A549 (cell line): ENCODE measurements around the gene ADRB1.

Experiments
- BHLHE40 ChIP-seq: IDR thresholded peaks from 2 replicates; pipeline ENCODE4 v1.6.1; 2012; ENCODE audit warnings: low read depth, low read length, inconsistent platforms
- CBX2 ChIP-seq: fragments of 200-600 bp; sonication (generic); IDR thresholded peaks from 2 replicates; pipeline ENCODE4 v1.6.1; 2016; ENCODE audit warnings: low read depth, mild to moderate bottlenecking, borderline replicate concordance
- CHD2 ChIP-seq: fragments of 150-350 bp; IDR thresholded peaks from 2 replicates; pipeline ENCODE4 v1.6.1; 2014; ENCODE audit warnings: low read length; ENCODE audit not compliant: partially characterized antibody
- CHD4 ChIP-seq: fragments of 200-600 bp; sonication (generic); IDR thresholded peaks from 2 replicates; pipeline ENCODE4 v1.6.1; 2016; ENCODE audit warnings: antibody characterized with exemption, mild to moderate bottlenecking, borderline replicate concordance
- FOSL2 ChIP-seq, 2 experiments: fragments of 450-650 bp in 1 of 2; fragments of >200 bp in 1 of 2; sonication (Bioruptor Twin) in 1 of 2; formaldehyde crosslinking; IDR thresholded peaks; 2 replicates each; pipeline versions ENCODE4 v1.5.0 to v1.6.1; 2016 to 2020; ENCODE audit warnings: mild to moderate bottlenecking in 1 of 2, moderate library complexity in 1 of 2
- MYC ChIP-seq: IDR thresholded peaks from 2 replicates; pipeline ENCODE4 v1.6.1; 2012; ENCODE audit warnings: mild to moderate bottlenecking, inconsistent platforms, low read length, improper control_type of control experiment, borderline replicate concordance
- NFE2L2 ChIP-seq: fragments of 150-350 bp; conservative IDR thresholded peaks from 2 replicates; pipeline ENCODE4 v1.6.1; 2014; ENCODE audit warnings: low read length
- POLR2A ChIP-seq: IDR thresholded peaks from 2 replicates; pipeline ENCODE4 v1.6.1; 2012; ENCODE audit warnings: mild to moderate bottlenecking, low read length
- USF2 ChIP-seq: fragments of 450-650 bp; IDR thresholded peaks from 2 replicates; pipeline ENCODE4 v1.6.1; 2014; ENCODE audit warnings: antibody characterized with exemption
- TF ChIP-seq, protein P1 (sequence below): fragments of 200-600 bp; sonication (generic); IDR thresholded peaks from 2 replicates; pipeline ENCODE4 v1.6.1; 2016; ENCODE audit warnings: antibody characterized with exemption, mild to moderate bottlenecking, moderate library complexity
- TF ChIP-seq, protein P2 (sequence below): fragments of >200 bp; sonication (Bioruptor Twin); formaldehyde crosslinking; IDR thresholded peaks from 3 replicates; pipeline ENCODE4 v1.5.1; 2016
- TF ChIP-seq, protein P3 (sequence below): IDR thresholded peaks from 2 replicates; pipeline ENCODE4 v1.6.1; 2012

GRCh38 chr10:114077347-114077746, 33.7 kb downstream of the ADRB1 start:
- TF ChIP-seq, protein P1, sequence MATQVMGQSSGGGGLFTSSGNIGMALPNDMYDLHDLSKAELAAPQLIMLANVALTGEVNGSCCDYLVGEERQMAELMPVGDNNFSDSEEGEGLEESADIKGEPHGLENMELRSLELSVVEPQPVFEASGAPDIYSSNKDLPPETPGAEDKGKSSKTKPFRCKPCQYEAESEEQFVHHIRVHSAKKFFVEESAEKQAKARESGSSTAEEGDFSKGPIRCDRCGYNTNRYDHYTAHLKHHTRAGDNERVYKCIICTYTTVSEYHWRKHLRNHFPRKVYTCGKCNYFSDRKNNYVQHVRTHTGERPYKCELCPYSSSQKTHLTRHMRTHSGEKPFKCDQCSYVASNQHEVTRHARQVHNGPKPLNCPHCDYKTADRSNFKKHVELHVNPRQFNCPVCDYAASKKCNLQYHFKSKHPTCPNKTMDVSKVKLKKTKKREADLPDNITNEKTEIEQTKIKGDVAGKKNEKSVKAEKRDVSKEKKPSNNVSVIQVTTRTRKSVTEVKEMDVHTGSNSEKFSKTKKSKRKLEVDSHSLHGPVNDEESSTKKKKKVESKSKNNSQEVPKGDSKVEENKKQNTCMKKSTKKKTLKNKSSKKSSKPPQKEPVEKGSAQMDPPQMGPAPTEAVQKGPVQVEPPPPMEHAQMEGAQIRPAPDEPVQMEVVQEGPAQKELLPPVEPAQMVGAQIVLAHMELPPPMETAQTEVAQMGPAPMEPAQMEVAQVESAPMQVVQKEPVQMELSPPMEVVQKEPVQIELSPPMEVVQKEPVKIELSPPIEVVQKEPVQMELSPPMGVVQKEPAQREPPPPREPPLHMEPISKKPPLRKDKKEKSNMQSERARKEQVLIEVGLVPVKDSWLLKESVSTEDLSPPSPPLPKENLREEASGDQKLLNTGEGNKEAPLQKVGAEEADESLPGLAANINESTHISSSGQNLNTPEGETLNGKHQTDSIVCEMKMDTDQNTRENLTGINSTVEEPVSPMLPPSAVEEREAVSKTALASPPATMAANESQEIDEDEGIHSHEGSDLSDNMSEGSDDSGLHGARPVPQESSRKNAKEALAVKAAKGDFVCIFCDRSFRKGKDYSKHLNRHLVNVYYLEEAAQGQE, result no peak
- TF ChIP-seq USF2, result no peak
- TF ChIP-seq POLR2A, result no peak
- TF ChIP-seq, protein P2, sequence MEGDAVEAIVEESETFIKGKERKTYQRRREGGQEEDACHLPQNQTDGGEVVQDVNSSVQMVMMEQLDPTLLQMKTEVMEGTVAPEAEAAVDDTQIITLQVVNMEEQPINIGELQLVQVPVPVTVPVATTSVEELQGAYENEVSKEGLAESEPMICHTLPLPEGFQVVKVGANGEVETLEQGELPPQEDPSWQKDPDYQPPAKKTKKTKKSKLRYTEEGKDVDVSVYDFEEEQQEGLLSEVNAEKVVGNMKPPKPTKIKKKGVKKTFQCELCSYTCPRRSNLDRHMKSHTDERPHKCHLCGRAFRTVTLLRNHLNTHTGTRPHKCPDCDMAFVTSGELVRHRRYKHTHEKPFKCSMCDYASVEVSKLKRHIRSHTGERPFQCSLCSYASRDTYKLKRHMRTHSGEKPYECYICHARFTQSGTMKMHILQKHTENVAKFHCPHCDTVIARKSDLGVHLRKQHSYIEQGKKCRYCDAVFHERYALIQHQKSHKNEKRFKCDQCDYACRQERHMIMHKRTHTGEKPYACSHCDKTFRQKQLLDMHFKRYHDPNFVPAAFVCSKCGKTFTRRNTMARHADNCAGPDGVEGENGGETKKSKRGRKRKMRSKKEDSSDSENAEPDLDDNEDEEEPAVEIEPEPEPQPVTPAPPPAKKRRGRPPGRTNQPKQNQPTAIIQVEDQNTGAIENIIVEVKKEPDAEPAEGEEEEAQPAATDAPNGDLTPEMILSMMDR, result no peak
- no peak for TF ChIP-seq BHLHE40
- no peak for TF ChIP-seq MYC
- TF ChIP-seq FOSL2 (IDR thresholded peaks at IDR 0.05), result no peak
- no peak for TF ChIP-seq FOSL2 (CRISPR knock-in tag; IDR thresholded peaks at IDR 0.05)
- TF ChIP-seq CBX2, result no peak
- TF ChIP-seq NFE2L2, result no peak
- TF ChIP-seq, protein P3, sequence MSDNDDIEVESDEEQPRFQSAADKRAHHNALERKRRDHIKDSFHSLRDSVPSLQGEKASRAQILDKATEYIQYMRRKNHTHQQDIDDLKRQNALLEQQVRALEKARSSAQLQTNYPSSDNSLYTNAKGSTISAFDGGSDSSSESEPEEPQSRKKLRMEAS, result no peak
- no peak for TF ChIP-seq CHD2
- TF ChIP-seq CHD4, result no peak
